A549 (cell line): ENCODE data around the gene SGCE.

Experiments used
- BHLHE40 ChIP-seq: IDR thresholded peaks from 2 replicates; pipeline ENCODE4 v1.6.1; 2012; ENCODE audit warnings: low read depth, low read length, inconsistent platforms
- CTCF ChIP-seq: fragments of >200 bp; sonication (Bioruptor Twin); formaldehyde crosslinking; IDR thresholded peaks from 3 replicates; pipeline ENCODE4 v1.5.1; 2016
- ELK1 ChIP-seq: fragments of 150-350 bp; IDR thresholded peaks from 2 replicates; pipeline ENCODE4 v1.6.1; 2014; ENCODE audit warnings: low read depth, mild to moderate bottlenecking, low read length
- EP300 ChIP-seq, 2 experiments: fragments of >200 bp; sonication (Bioruptor Twin); formaldehyde crosslinking; IDR thresholded peaks; 2 replicates in 1 of 2; 3 replicates in 1 of 2; pipeline ENCODE4 v1.6.1; 2016 to 2017
- MAFK ChIP-seq: fragments of 450-650 bp; IDR thresholded peaks from 2 replicates; pipeline ENCODE4 v1.6.1; 2014; ENCODE audit not compliant: partially characterized antibody
- POLR2A ChIP-seq: IDR thresholded peaks from 2 replicates; pipeline ENCODE4 v1.6.1; 2012; ENCODE audit warnings: mild to moderate bottlenecking, low read length
- RAD21 ChIP-seq, 2 experiments: fragments of >200 bp in 1 of 2; sonication (Bioruptor Twin) in 1 of 2; formaldehyde crosslinking in 1 of 2; IDR thresholded peaks in 1 of 2; conservative IDR thresholded peaks in 1 of 2; 2 replicates in 1 of 2; 3 replicates in 1 of 2; pipeline ENCODE4 v1.6.1; 2012 to 2018; ENCODE audit warnings: inconsistent platforms in 1 of 2
- RCOR1 ChIP-seq: fragments of 150-350 bp; IDR thresholded peaks from 2 replicates; pipeline ENCODE4 v1.6.1; 2014; ENCODE audit warnings: antibody characterized with exemption, low read length, low read depth
- SMC3 ChIP-seq: fragments of >200 bp; sonication (Bioruptor Twin); formaldehyde crosslinking; IDR thresholded peaks from 3 replicates; pipeline ENCODE4 v1.6.1; 2018; ENCODE audit warnings: inconsistent platforms
- SREBF2 ChIP-seq: fragments of 450-650 bp; IDR thresholded peaks from 2 replicates; pipeline ENCODE4 v1.6.1; 2014; ENCODE audit warnings: mild to moderate bottlenecking, moderate library complexity

DNA sequence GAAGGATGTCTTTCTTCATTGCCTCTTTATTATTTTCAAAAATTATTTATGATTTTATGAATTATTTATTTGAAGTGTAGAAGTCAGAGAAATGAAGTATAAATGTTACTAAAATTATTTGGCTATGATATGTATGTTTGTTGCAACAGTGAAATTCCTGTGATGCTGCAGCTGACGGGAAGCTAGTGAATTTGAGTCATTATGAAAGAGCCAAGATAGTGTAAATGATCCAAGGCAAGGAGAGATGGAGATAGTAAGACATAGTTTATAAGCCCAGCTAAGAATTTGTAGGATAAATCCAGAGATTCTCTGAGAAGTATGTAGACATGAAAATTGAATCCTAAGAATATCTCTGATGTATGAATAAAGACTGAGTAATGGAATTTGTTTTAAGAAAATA, 115.5 kb downstream of the SGCE start:
- TF ChIP-seq RCOR1 (no peak), RAD21 (conservative IDR thresholded peaks at IDR 0.05 in 1 of 2, IDR thresholded peaks at IDR 0.05 in 1 of 2) (no peak), CTCF (no peak), SREBF2 (no peak), MAFK (no peak), ELK1 (no peak), POLR2A (no peak), EP300 (IDR thresholded peaks at IDR 0.05) (no peak), SMC3 (no peak), BHLHE40 (no peak)
